CD4-positive, alpha-beta T cell treated with Interleukin-2 at 100 ng/mL for 4 hours (primary cell): ENCODE measurements around the gene SLC7A7.
A peak's percentile ranks its signal among the peaks of the same experiment; 100 is the strongest.
"Not testable (repeated sequence)": the region's sequence is repeated elsewhere in the genome, so short reads cannot be mapped to it uniquely, and the experiment has no call there.

Experiments used
- DNase-seq: peaks from one replicate; pipeline ENCODE4 v3.0.0-alpha.2; 2020; ENCODE audit warnings: low spot score

SLC7A7 gene

DNA sequence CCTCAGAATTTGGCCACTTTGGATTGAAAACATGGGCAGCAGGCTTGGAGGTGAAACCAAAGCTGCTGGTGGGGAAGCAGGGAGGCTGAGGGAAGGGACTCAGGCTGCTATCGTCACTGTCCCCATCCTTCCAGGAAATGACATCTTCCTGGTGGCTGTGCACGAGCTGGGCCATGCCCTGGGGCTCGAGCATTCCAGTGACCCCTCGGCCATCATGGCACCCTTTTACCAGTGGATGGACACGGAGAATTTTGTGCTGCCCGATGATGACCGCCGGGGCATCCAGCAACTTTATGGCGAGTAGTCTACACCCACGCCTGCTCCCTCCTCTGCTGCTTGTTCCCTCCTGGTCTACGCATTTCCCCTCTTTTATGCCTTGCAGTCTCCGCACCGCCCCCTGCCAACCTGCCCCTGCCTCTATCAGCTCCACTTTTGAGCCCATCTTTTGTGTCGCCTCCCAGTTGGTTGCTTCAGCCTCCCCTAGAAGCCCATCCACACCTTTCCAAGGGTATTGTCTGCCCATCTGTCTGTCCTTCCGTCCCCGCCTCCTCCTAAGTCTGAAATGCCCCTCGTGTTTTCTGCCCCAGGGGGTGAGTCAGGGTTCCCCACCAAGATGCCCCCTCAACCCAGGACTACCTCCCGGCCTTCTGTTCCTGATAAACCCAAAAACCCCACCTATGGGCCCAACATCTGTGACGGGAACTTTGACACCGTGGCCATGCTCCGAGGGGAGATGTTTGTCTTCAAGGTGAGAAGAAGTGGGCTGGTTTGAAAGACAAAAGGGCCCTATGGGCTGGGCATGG is 28.1 kb upstream of the SLC7A7 start:
- DNase-seq = no peak

DNA sequence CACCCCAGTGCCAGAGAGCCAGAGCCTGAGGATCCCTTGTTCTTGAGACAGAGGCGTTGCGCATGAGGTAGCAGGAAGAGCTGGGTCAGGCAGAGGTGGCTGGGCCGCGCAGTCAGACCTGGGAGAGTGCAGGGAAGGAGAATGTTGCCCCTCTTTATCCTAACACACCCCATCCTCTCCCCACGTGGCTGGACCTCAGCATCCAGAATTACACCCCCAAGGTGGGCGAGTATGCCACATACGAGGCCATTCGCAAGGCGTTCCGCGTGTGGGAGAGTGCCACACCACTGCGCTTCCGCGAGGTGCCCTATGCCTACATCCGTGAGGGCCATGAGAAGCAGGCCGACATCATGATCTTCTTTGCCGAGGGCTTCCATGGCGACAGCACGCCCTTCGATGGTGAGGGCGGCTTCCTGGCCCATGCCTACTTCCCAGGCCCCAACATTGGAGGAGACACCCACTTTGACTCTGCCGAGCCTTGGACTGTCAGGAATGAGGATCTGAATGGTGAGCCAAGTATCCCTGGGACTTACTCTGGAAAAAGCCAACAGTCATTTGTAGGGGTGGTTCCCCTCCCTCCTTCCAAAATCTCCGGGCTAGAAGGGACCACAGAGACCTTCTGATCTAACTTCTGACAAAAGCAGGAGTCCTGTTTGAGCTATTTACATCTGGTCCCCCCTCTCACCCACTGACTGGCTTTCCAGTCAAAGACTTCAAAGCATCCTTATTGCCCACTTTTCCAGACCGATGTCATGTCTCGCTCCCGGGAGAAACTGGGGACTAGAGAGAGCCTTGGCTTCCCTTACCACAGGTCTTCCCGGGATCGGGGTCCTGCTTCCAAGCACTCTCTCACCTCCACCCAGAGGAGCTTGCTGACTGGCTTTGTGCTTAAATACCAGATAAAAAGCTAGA is 27.2 kb upstream of the SLC7A7 start:
- no peak for DNase-seq

- DNase-seq = no peak
Observed at GRCh38 chr14:22841769-22842168, 26.5 kb upstream of the SLC7A7 start.

GRCh38 chr14:22841311-22841710 is 26.1 kb upstream of the SLC7A7 start:
- no peak for DNase-seq

GRCh38 chr14:22839159-22839779 is 24.0 kb upstream of the SLC7A7 start:
- no peak for DNase-seq

- DNase-seq = no peak
Observed at GRCh38 chr14:22838631-22839041, 23.4 kb upstream of the SLC7A7 start.

GRCh38 chr14:22837750-22838538 is 22.7 kb upstream of the SLC7A7 start:
- DNase-seq = no peak

- DNase-seq = no peak
Observed at GRCh38 chr14:22837114-22837749, 22.0 kb upstream of the SLC7A7 start.

DNA sequence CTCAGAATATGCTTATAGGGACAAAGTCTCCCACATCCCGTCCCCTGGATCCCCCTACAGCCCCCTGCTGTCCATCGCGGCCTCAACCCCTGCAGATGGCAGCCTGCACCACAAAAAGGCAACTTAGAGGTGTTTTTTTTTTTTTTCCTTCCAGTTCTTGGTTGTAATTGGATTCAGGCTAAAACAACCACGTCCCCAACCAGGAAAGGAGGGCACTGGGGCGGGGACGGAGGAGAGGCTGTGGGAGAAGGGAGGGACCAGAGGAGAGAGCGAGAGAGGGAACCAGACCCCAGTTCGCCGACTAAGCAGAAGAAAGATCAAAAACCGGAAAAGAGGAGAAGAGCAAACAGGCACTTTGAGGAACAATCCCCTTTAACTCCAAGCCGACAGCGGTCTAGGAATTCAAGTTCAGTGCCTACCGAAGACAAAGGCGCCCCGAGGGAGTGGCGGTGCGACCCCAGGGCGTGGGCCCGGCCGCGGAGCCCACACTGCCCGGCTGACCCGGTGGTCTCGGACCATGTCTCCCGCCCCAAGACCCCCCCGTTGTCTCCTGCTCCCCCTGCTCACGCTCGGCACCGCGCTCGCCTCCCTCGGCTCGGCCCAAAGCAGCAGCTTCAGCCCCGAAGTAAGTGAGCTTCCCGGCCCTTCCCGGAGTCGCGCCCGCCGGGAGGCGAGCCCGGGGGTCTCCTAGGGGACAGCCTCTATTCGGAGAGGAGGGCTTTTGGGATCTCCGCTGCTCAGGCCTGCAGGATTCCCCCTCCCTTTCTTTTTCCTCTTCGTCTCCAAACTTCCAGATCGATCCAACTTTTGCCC is 21.3 kb upstream of the SLC7A7 start, which contains the start of gene MMP14:
TSS of gene MMP14 (plus strand) at position 285 of the 813 bp plus-strand sequence. CDS start at position 518, 233 bp downstream.
- no peak for DNase-seq

DNA sequence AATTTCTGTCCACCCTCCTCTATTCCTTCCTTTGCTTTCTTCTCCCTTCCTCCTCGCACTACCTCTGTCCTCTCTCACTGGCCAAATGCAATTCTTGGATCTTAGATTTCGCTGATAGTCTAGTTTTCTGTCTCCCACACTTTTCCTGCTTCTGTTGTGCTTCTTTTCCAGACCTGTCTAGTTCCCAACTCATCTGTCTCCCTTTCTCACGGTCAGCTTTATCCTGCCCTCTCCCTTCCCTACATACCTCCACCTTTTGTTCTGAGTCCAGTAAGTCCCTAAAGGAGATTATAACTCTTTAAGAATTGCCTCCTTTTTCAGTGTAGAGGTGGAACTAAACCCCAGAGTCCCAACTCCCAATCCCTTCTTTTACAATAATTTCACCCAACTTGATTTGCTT is 20.3 kb upstream of the SLC7A7 start:
- no peak for DNase-seq

- no peak for DNase-seq
Observed at GRCh38 chr14:22830443-22831010, 15.3 kb upstream of the SLC7A7 start.

- DNase-seq = peak; percentile 92
Observed at GRCh38 chr14:22829661-22830442, 14.6 kb upstream of the SLC7A7 start, which contains the start of gene MRPL52. Gene MRPL52 (plus strand): TSS chr14:22829887. CDS start chr14:22829913, 26 bp downstream.

- DNase-seq = not testable (repeated sequence)
Observed at GRCh38 chr14:22829076-22829660, 13.9 kb upstream of the SLC7A7 start.

DNA sequence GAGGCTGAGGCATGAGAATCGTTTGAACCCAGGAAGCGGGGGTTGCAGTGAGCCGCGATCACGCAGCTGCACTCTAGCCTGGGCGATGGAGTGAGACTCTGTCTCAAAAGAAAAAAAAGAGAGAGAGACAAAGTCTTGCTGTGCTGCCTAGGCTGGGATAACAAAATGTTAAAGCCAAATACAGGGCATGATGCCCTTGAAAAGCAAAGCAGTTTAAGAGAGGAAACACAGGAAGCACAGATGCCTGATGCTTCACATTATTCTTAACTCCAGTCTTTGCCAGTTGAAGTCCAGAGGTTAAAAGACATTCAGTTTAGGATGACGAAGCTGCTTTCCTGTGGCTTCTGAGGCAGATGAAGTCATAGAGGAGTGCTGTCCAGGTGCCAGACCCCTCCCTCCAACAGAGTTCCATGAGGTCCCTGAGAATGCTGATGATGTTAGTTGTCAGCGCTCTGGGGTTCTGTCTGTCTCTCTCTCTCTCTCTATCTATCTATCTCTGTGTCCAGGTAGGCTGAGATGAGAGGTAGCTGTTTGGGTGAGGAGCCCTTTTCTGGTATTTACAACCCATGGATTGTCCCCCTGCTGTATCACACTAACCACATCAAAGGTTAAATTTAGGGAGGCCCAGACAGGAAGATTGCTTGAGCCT is 9.6 kb upstream of the SLC7A7 start:
- peak; percentile 6 for DNase-seq

- DNase-seq = peak; percentile 66
Observed at GRCh38 chr14:22822571-22823098, 7.4 kb upstream of the SLC7A7 start.

DNA sequence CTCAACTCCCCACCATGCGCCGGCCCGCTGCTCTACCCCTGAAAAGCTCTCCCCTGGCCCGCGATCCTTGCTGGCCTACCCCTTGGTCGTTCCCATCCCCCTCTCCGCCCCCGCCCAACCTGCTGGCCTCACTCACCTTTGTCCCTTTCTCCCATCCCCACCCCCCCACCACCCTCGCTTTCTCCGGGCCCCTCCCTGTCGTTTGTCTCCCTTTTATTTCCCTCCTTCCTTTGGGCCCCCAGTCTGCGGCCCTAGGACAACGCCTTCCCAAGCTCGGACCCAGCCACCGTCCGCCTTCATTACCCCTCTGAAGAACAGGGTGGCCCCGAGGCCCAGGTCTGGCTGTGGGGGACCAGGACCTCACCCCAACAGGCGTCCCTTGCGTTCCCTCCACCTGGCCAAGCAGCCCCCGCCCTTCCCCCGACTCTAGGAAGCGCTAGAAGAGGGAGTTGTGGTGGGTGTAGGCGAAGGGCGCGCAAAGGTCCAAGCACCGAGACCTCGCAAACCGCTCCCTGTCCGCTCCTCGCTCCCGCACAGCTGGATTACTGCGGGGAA is 6.9 kb upstream of the SLC7A7 start:
- no peak for DNase-seq
